HepG2 (cell line): Measurements from ENCODE around the gene DNAJC2. TPM values are rescaled to one million over a fixed set of nuclear protein-coding genes. Genes with fewer than 3 reads are reported as not detected.

ENCODE experiments used
- ATAC-seq: fragments of 200-7000 bp; cut with Tn5 transposase; 3 replicates; pipeline ENCODE4 v1.9.1; 2020; ENCODE audit warnings: mild to moderate bottlenecking, moderate library complexity
- BruUV-seq: library from RNA; stranded (reverse); fragments of 400-500 nt; replicated peaks from 2 replicates; lab custom pipeline; 2021; lab: Mats Ljungman, UMichigan
- CTCF ChIA-PET: fragments of 300-600 bp; formaldehyde crosslinking; extraction: SDS; loops from one replicate; lab custom pipeline; 2021; ENCODE audit warnings: low total read pairs, inconsistent platforms, low intra/inter-chr PET ratio; lab: Yijun Ruan, JAX
- POLR2A ChIA-PET: fragments of 350-600 bp; sonication (Branson Sonifier 250); formaldehyde crosslinking; loops from one replicate; lab custom pipeline; 2020; ENCODE audit warnings: antibody characterized with exemption, inconsistent platforms; lab: Yijun Ruan, JAX
- DNase-seq: peaks from one replicate; pipeline ENCODE4 v3.0.0-alpha.2; 2015; ENCODE audit warnings: low spot score
- FAIRE-seq: peaks from 3 replicates; lab custom pipeline; 2011; peaks lifted over from hg19 to GRCh38; lab: Jason Lieb, UNC
- H2AFZ ChIP-seq: one replicate; pipeline ENCODE4 v1.6.1; 2011; ENCODE audit warnings: low read length, inconsistent platforms
- H3K27ac ChIP-seq: fragments of 300-600 bp; 3 replicates; pipeline ENCODE4 v1.8.0; 2011; ENCODE audit warnings: mixed run types, mild to moderate bottlenecking, mixed read lengths, low read length, inconsistent platforms; ENCODE audit not compliant: insufficient read depth; ENCODE audit errors: extremely low read length
- H3K27me3 ChIP-seq, 2 experiments: fragments of 200-600 bp in 1 of 2; 2 replicates in 1 of 2; 3 replicates in 1 of 2; pipeline versions ENCODE4 v1.6.0 to v1.8.0; 2011; ENCODE audit warnings: low read length in 2 of 2, mild to moderate bottlenecking in 2 of 2, moderate library complexity in 2 of 2, inconsistent platforms in 1 of 2; ENCODE audit not compliant: insufficient read depth in 2 of 2, control insufficient read depth in 1 of 2
- H3K36me3 ChIP-seq, 2 experiments: fragments of 200-600 bp in 1 of 2; replicated peaks in 1 of 2; 2 replicates in 1 of 2; 3 replicates in 1 of 2; pipeline versions ENCODE4 v1.5.1 to v1.8.0; 2011; ENCODE audit warnings: low read length in 2 of 2, inconsistent platforms in 1 of 2; ENCODE audit not compliant: insufficient read depth in 2 of 2, control insufficient read depth in 1 of 2
- H3K4me1 ChIP-seq: 2 replicates; pipeline ENCODE4 v1.5.1; 2012; ENCODE audit warnings: low read length, inconsistent platforms; ENCODE audit not compliant: insufficient read depth
- H3K4me2 ChIP-seq: 2 replicates; pipeline ENCODE4 v1.6.0; 2011; ENCODE audit warnings: low read depth, low read length, inconsistent platforms
- H3K4me3 ChIP-seq, 3 experiments: fragments of 200-600 bp in 1 of 3; sonication (generic), shearing (Covaris generic) in 1 of 3; replicated peaks in 1 of 3; 2 replicates each; pipeline ENCODE4 v1.5.1; 2011 to 2016; ENCODE audit warnings: low read length in 3 of 3, inconsistent platforms in 2 of 3, low read depth in 2 of 3, mild to moderate bottlenecking in 2 of 3, control low read depth in 1 of 3, mixed read lengths in 1 of 3; ENCODE audit not compliant: insufficient read depth in 1 of 3
- H3K79me2 ChIP-seq: one replicate; pipeline ENCODE4 v1.6.1; 2011; ENCODE audit warnings: low read length, inconsistent platforms; ENCODE audit not compliant: insufficient read depth
- H3K9ac ChIP-seq: 2 replicates; pipeline ENCODE4 v1.6.0; 2011; ENCODE audit warnings: mild to moderate bottlenecking, low read depth, low read length, inconsistent platforms; ENCODE audit not compliant: insufficient read depth
- H3K9me3 ChIP-seq: 2 replicates; pipeline ENCODE4 v1.5.1; 2012; ENCODE audit warnings: mild to moderate bottlenecking, low read length
- H4K20me1 ChIP-seq: 2 replicates; pipeline ENCODE4 v1.6.0; 2011; ENCODE audit warnings: inconsistent platforms, mild to moderate bottlenecking, low read length, moderate library complexity; ENCODE audit not compliant: insufficient read depth
- LCORL ChIP-seq, 2 experiments: fragments of 450-650 bp in 1 of 2; sonication (generic) in 1 of 2; formaldehyde crosslinking in 1 of 2; IDR thresholded peaks; 2 replicates each; pipeline versions ENCODE4 v1.5.0 to v1.6.1; 2017 to 2020; ENCODE audit warnings: antibody characterized with exemption in 1 of 2, missing genetic modification reagents in 1 of 2
- SIN3B ChIP-seq: fragments of 150-350 bp; IDR thresholded peaks from 2 replicates; pipeline ENCODE4 v1.6.1; 2014; ENCODE audit warnings: low read length
- WGBS: methylation state at CpG from one replicate; pipeline ENCODE4 v1.1.6; 2017; ENCODE audit warnings: low lambda C conversion rate; 5-methylcytosine and 5-hydroxymethylcytosine counted together
- in situ Hi-C: cut with HindIII; loops from 2 replicates; pipeline ENCODE4 v1.10.0; 2017; ENCODE audit warnings: low pct_unique_long_range_greater_than_20kb; ENCODE audit not compliant: extremely low pct_ligation_motif_present
- intact Hi-C: fragments of 100-400 bp; cut with micrococcal nuclease; formaldehyde crosslinking; loops from one replicate; pipeline ENCODE4 v1.10.0; 2022; ENCODE audit not compliant: unreplicated experiment
- polyA plus RNA-seq, 8 experiments: library from polyadenylated mRNA; depleted of rRNA in 3 of 8; stranded (reverse) in 7 of 8; unstranded in 1 of 8; fragments of >200 nt; fragmentation: Illumina TruSeq in 4 of 8; extraction: Trizol in 4 of 8; gene quantifications; 2 replicates each; pipeline versions ENCODE4 v1.2.1 to v1.2.3, GENCODE V29; 2011 to 2016; ENCODE audit warnings: low read depth in 4 of 8, missing spikeins in 1 of 8, mixed read lengths in 1 of 8; ENCODE audit not compliant: insufficient read depth in 1 of 8
- total RNA-seq, 5 experiments: library from RNA; depleted of rRNA; stranded (reverse); fragments of >200 nt; fragmentation: Illumina TruSeq; extraction: Trizol; gene quantifications; 2 replicates each; pipeline ENCODE4 v1.2.3, GENCODE V29; 2016; ENCODE audit warnings: low read depth in 1 of 5
- TF ChIP-seq, protein P1 (sequence below): sonication (generic); formaldehyde crosslinking; conservative IDR thresholded peaks from 2 replicates; pipeline ENCODE4 v1.8.0; 2022; ENCODE audit warnings: missing genetic modification reagents
- TF ChIP-seq, protein P2 (sequence below): IDR thresholded peaks from 2 replicates; pipeline ENCODE4 v1.6.1; 2016; ENCODE audit warnings: low read depth
- TF ChIP-seq, protein P3 (sequence below): sonication (generic); formaldehyde crosslinking; IDR thresholded peaks from 2 replicates; pipeline ENCODE4 v1.8.1; 2022; ENCODE audit warnings: mild to moderate bottlenecking, missing genetic modification reagents
- TF ChIP-seq, protein P4 (sequence below): IDR thresholded peaks from 2 replicates; pipeline ENCODE4 v1.6.1; 2012; ENCODE audit warnings: inconsistent platforms
- TF ChIP-seq, protein P5 (sequence below): sonication (generic); formaldehyde crosslinking; IDR thresholded peaks from 2 replicates; pipeline ENCODE4 v1.5.0; 2020; ENCODE audit warnings: mild to moderate bottlenecking, missing genetic modification reagents

Gene DNAJC2
- total and polyA plus RNA-seq, 2 of the 13 experiments (the other 11 are each of a cell fraction or from before 2014, with no cell fraction given), result 19.6 to 42.0 TPM

DNA sequence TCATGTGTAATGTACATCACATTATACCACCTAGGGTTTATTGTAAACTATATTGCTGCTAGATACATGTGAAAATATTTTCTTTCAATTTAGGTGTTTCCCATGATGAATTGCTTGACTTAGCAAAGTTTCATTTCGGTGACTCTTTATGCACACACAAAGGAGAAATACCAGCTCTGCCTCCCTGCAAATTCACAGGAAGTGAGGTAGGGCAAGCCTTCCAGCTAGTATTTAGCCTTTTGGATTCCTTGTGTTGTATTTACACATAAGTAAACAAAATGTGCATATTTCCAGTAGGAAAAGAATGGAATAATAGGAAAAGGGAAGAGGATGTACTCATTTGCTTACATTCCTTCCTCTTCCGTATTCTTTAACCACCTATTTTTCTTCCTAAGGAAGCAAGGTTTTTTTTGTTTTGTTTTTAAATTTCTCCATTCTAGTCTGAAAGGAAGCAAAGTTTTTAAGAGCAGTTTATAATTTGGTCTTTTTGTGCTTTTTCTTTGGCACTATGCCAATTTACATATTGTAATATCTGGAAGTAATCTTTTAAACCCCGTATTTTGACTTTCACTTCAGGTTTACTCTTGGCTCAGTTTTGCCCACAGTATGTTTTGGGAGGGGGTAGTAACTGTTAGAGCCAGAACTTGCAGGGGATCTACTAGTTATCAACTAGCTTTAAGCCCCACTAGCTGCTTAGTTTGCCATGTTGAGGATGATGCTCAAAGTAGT lies 36.9 kb downstream of the DNAJC2 start:
- Histone ChIP-seq H3K4me1 (no peaks in the 10 kb centered on the region), H3K9me3 (no peaks in the 10 kb centered on the region), H3K4me3 (no peak overlapping the region), H3K9ac (no peak overlapping the region), H3K27me3 (no peaks in the 10 kb centered on the region), H3K27ac (no peak overlapping the region), H3K79me2 (no peaks in the 10 kb centered on the region), H4K20me1 (no peaks in the 10 kb centered on the region), H3K4me2 (no peak overlapping the region), H2AFZ (no peak overlapping the region), H3K36me3 (peaks cover 3 to 82% of the 10 kb centered on the region in 2 experiments)
- TF ChIP-seq, protein P1, sequence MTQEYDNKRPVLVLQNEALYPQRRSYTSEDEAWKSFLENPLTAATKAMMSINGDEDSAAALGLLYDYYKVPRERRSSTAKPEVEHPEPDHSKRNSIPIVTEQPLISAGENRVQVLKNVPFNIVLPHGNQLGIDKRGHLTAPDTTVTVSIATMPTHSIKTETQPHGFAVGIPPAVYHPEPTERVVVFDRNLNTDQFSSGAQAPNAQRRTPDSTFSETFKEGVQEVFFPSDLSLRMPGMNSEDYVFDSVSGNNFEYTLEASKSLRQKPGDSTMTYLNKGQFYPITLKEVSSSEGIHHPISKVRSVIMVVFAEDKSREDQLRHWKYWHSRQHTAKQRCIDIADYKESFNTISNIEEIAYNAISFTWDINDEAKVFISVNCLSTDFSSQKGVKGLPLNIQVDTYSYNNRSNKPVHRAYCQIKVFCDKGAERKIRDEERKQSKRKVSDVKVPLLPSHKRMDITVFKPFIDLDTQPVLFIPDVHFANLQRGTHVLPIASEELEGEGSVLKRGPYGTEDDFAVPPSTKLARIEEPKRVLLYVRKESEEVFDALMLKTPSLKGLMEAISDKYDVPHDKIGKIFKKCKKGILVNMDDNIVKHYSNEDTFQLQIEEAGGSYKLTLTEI, result no peak
- TF ChIP-seq LCORL (IDR thresholded peaks at IDR 0.05) (peak; percentile 97), LCORL (CRISPR knock-in tag; IDR thresholded peaks at IDR 0.05) (no peak)
- FAIRE-seq (no peak), ATAC-seq (no peak), DNase-seq (no peak)
- BruUV-seq, result no TSS peak
- CTCF ChIA-PET, result no interaction called here
- 98% methylated on average over 3 of the region's 3 CpGs for WGBS
- intact Hi-C loops, result no loop called here
- in situ Hi-C loops, result no loop called here
- POLR2A ChIA-PET, result no interaction called here

DNA sequence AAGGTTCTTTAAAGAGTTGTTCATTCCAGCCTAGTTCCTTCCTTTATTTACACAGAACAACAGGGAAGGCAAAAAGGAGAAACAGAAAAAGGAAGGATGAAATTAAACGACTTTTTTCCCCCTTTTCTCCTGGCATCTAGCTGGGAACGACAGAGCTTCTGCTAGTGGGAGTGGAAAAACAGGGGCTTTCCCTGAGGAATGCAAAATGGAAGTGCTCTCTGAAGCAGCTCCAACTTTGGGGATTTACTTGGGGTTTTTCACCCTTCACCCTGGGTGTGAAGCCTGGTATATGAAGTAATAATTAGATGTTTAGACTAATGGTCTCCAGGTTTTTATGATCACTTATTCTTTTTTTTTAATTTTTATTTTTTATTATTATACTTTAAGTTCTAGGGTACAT lies 43.1 kb downstream of the DNAJC2 start:
- no peak for DNase-seq
- H4K20me1 ChIP-seq, result no peaks in the 10 kb centered on the region
- no peak overlapping the region for H3K9ac ChIP-seq
- no TSS peak for BruUV-seq
- peaks cover 21% of the 10 kb centered on the region for H3K79me2 ChIP-seq
- H2AFZ ChIP-seq, result no peak overlapping the region
- ATAC-seq, result no peak
- in situ Hi-C loops (no loop called here), intact Hi-C loops (no loop called here)
- peaks cover 19% of the 10 kb centered on the region for H3K4me1 ChIP-seq
- no peak overlapping the region for H3K4me2 ChIP-seq
- FAIRE-seq, result no peak
- ChIA-PET POLR2A (no interaction called here), CTCF (no interaction called here)
- WGBS, result 68% methylated on average over 2 of the region's 2 CpGs
- H3K4me3 ChIP-seq, result no peak overlapping the region
- no peaks in the 10 kb centered on the region for H3K9me3 ChIP-seq
- H3K36me3 ChIP-seq, result peaks cover 7 to 48% of the 10 kb centered on the region in 2 experiments
- no peaks in the 10 kb centered on the region for H3K27me3 ChIP-seq
- no peak overlapping the region for H3K27ac ChIP-seq
- TF ChIP-seq, protein P2, sequence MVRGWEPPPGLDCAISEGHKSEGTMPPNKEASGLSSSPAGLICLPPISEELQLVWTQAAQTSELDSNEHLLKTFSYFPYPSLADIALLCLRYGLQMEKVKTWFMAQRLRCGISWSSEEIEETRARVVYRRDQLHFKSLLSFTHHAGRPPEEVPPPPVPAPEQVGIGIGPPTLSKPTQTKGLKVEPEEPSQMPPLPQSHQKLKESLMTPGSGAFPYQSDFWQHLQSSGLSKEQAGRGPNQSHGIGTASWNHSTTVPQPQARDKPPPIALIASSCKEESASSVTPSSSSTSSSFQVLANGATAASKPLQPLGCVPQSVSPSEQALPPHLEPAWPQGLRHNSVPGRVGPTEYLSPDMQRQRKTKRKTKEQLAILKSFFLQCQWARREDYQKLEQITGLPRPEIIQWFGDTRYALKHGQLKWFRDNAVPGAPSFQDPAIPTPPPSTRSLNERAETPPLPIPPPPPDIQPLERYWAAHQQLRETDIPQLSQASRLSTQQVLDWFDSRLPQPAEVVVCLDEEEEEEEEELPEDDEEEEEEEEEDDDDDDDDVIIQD (CRISPR knock-in tag), result no peak
- TF ChIP-seq, protein P3, sequence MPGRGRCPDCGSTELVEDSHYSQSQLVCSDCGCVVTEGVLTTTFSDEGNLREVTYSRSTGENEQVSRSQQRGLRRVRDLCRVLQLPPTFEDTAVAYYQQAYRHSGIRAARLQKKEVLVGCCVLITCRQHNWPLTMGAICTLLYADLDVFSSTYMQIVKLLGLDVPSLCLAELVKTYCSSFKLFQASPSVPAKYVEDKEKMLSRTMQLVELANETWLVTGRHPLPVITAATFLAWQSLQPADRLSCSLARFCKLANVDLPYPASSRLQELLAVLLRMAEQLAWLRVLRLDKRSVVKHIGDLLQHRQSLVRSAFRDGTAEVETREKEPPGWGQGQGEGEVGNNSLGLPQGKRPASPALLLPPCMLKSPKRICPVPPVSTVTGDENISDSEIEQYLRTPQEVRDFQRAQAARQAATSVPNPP (CRISPR knock-in tag), result no peak
- TF ChIP-seq SIN3B, result no peak
- TF ChIP-seq, protein P4, sequence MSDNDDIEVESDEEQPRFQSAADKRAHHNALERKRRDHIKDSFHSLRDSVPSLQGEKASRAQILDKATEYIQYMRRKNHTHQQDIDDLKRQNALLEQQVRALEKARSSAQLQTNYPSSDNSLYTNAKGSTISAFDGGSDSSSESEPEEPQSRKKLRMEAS, result no peak
- TF ChIP-seq, protein P5, sequence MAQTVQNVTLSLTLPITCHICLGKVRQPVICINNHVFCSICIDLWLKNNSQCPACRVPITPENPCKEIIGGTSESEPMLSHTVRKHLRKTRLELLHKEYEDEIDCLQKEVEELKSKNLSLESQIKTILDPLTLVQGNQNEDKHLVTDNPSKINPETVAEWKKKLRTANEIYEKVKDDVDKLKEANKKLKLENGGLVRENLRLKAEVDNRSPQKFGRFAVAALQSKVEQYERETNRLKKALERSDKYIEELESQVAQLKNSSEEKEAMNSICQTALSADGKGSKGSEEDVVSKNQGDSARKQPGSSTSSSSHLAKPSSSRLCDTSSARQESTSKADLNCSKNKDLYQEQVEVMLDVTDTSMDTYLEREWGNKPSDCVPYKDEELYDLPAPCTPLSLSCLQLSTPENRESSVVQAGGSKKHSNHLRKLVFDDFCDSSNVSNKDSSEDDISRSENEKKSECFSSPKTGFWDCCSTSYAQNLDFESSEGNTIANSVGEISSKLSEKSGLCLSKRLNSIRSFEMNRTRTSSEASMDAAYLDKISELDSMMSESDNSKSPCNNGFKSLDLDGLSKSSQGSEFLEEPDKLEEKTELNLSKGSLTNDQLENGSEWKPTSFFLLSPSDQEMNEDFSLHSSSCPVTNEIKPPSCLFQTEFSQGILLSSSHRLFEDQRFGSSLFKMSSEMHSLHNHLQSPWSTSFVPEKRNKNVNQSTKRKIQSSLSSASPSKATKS (CRISPR knock-in tag), result no peak
